ENCODE measurements around the gene ZNF189. TPM values are rescaled to one million over a fixed set of nuclear protein-coding genes. Genes with fewer than 3 reads are reported as not detected.

ZNF189 gene
- total and polyA plus RNA-seq, 2 of the 4 experiments (the other 2 are of a cell fraction), result 5.9 to 19.9 TPM

GRCh38 chr9:101354765-101355708 lies 43.6 kb upstream of the ZNF189 start:
- BruUV-seq (replicated peaks), result no TSS peak

More at GRCh38 chr9:101354765-101355708, 43.6 kb upstream of the ZNF189 start:
- no peak overlapping the region for H2BK120ac ChIP-seq (ENCODE audit: low read depth, low read length)
- ChIA-PET POLR2A (ENCODE audit: unreplicated experiment) (no interaction called here), CTCF (no interaction called here)
- no peaks in the 10 kb centered on the region for H3K36me3 ChIP-seq (ENCODE audit: control insufficient read depth, insufficient read depth, low read length)
- no peak overlapping the region for H3K9ac ChIP-seq (ENCODE audit: low read depth, low read length)
- no peaks in the 10 kb centered on the region for H3K27me3 ChIP-seq (ENCODE audit: control insufficient read depth, insufficient read depth, low read length)
- no peak overlapping the region for H2AK5ac ChIP-seq (ENCODE audit: low read depth, low read length)
- TF ChIP-seq CHD1 (IDR thresholded peaks at IDR 0.05; ENCODE audit: low read depth, low read length), result no peak
- no peak for TF ChIP-seq CEBPB (IDR thresholded peaks at IDR 0.05; ENCODE audit: low read depth, low read length)
- no peak for TF ChIP-seq CTCF (conservative IDR thresholded peaks at IDR 0.05; ENCODE audit: low read depth, low read length)
- TF ChIP-seq MAFK (IDR thresholded peaks at IDR 0.05; ENCODE audit: low read depth, low read length), result no peak
- TF ChIP-seq RCOR1 (IDR thresholded peaks at IDR 0.05; ENCODE audit: insufficient replicate concordance, low read length), result no peak
- no peak for TF ChIP-seq BHLHE40 (IDR thresholded peaks at IDR 0.05; ENCODE audit: low read depth, low read length)
- TF ChIP-seq MXI1 (IDR thresholded peaks at IDR 0.05; ENCODE audit: borderline replicate concordance, low read depth, low read length), result no peak
- no peak for TF ChIP-seq RFX5 (IDR thresholded peaks at IDR 0.05; ENCODE audit: low read depth, low read length)
- TF ChIP-seq, protein P1, sequence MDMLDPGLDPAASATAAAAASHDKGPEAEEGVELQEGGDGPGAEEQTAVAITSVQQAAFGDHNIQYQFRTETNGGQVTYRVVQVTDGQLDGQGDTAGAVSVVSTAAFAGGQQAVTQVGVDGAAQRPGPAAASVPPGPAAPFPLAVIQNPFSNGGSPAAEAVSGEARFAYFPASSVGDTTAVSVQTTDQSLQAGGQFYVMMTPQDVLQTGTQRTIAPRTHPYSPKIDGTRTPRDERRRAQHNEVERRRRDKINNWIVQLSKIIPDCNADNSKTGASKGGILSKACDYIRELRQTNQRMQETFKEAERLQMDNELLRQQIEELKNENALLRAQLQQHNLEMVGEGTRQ (IDR thresholded peaks at IDR 0.05; ENCODE audit: low read depth, low read length), result no peak
- no peak for TF ChIP-seq POLR2A (IDR thresholded peaks at IDR 0.05; ENCODE audit: low read depth, low read length)
- TF ChIP-seq NFE2L2 (IDR thresholded peaks at IDR 0.05; ENCODE audit: low read depth, low read length), result no peak
- H3K4me2 ChIP-seq (ENCODE audit: low read depth, low read length), result no peak overlapping the region
- no peak overlapping the region for H2BK20ac ChIP-seq (ENCODE audit: low read depth, low read length)
- H4K91ac ChIP-seq (ENCODE audit: insufficient read depth, low read depth, low read length), result no peak overlapping the region
- H3K9me3 ChIP-seq (ENCODE audit: control insufficient read depth, insufficient read depth, low read length), result no peaks in the 10 kb centered on the region
- no peak overlapping the region for H2BK5ac ChIP-seq (ENCODE audit: low read depth, low read length, poor library complexity, severe bottlenecking)
- H3K18ac ChIP-seq (ENCODE audit: low read depth, low read length), result no peak overlapping the region
- dilution Hi-C loops (cut with HindIII; ENCODE audit: low sequenced_read_pairs, unreplicated experiment), result no loop called here
- H2AFZ ChIP-seq (replicated peaks; ENCODE audit: low read length, poor library complexity), result no peak overlapping the region
- H3K4ac ChIP-seq (ENCODE audit: low read depth, low read length), result no peak overlapping the region
- H3K79me1 ChIP-seq (ENCODE audit: low read depth in 1 of 2, low read length in 2 of 2), result no peaks in the 10 kb centered on the region
- no CpG with 5 or more reads among the region's 7 CpGs for WGBS, 2 experiments (ENCODE audit: extremely low coverage in 2 of 2, insufficient read length in 1 of 2)
- no peak overlapping the region for H4K8ac ChIP-seq (ENCODE audit: low read depth in 2 of 2, low read length in 2 of 2)
- H3K27ac ChIP-seq (ENCODE audit: insufficient read depth, low read length), result no peak overlapping the region
- in situ Hi-C loops (cut with MboI; ENCODE audit: low sequenced_read_pairs), result no loop called here
- H3K56ac ChIP-seq (ENCODE audit: extremely low read depth, insufficient read depth, low read length), result no peak overlapping the region
- H3K4me3 ChIP-seq (ENCODE audit: insufficient read depth, low read depth, low read length), result no peak overlapping the region
- no peaks in the 10 kb centered on the region for H4K20me1 ChIP-seq (ENCODE audit: insufficient read depth, low read length)
- no peaks in the 10 kb centered on the region for H3K9me1 ChIP-seq (ENCODE audit: insufficient read depth, low read length)
- intact Hi-C loops (cut with micrococcal nuclease), result no loop called here
- no peak overlapping the region for H2AK9ac ChIP-seq (replicated peaks; ENCODE audit: low read depth, low read length, poor library complexity)
- no peak overlapping the region for H3K14ac ChIP-seq (replicated peaks; ENCODE audit: low read depth, low read length)
- no peaks in the 10 kb centered on the region for H3K4me1 ChIP-seq (ENCODE audit: control insufficient read depth, insufficient read depth, low read length)
- no peak overlapping the region for H2BK15ac ChIP-seq (ENCODE audit: low read depth, low read length)
- H3K23ac ChIP-seq (ENCODE audit: low read depth, low read length), result no peak overlapping the region
- no peak overlapping the region for H4K5ac ChIP-seq (ENCODE audit: low read depth, low read length)
- DNase-seq (no peak), ATAC-seq (ENCODE audit: low read depth) (no peak)

All from IMR-90 (cell line).